Erythroblast (primary cell): ENCODE results near the gene TMOD3.

Experiments
- DNase-seq, 2 experiments: peaks; one replicate each; lab custom pipeline; 2025; lab: John Stamatoyannopoulos, UW
- GATA1 ChIP-seq: IDR thresholded peaks from 2 replicates; pipeline ENCODE4 v1.6.1; 2011; ENCODE audit warnings: low read depth, mild to moderate bottlenecking, control low read depth, low read length, moderate library complexity
- POLR2A ChIP-seq: IDR thresholded peaks from 2 replicates; pipeline ENCODE4 v1.6.1; 2011; ENCODE audit warnings: mild to moderate bottlenecking, low read length

The TMOD3 gene

GRCh38 chr15:51926809-51927208, 97.4 kb downstream of the TMOD3 start:
- no peak for DNase-seq
- TF ChIP-seq GATA1 (no peak), POLR2A (no peak)

GRCh38 chr15:51931016-51931415, 101.6 kb downstream of the TMOD3 start:
- no peak for DNase-seq
- TF ChIP-seq POLR2A (no peak), GATA1 (no peak)

GRCh38 chr15:51931638-51932037, 102.2 kb downstream of the TMOD3 start:
- no peak for TF ChIP-seq GATA1
- no peak for TF ChIP-seq POLR2A
- no peak for DNase-seq

- TF ChIP-seq GATA1 (no peak), POLR2A (no peak)
These were observed 102.7 kb downstream of the TMOD3 start for GRCh38 chr15:51932161-51932560.

GRCh38 chr15:51935466-51936104, 106.1 kb downstream of the TMOD3 start:
- TF ChIP-seq GATA1 (no peak), POLR2A (no peak)
- DNase-seq, result no peak

More at GRCh38 chr15:51932161-51932560, 102.7 kb downstream of the TMOD3 start:
- no peak for DNase-seq

GRCh38 chr15:51936105-51936478, 106.6 kb downstream of the TMOD3 start:
- DNase-seq, result no peak
- TF ChIP-seq POLR2A (no peak), GATA1 (no peak)

- DNase-seq, result no peak
- no peak for TF ChIP-seq POLR2A
- no peak for TF ChIP-seq GATA1
These were observed 108.8 kb downstream of the TMOD3 start for GRCh38 chr15:51938286-51938685.

- TF ChIP-seq GATA1 (no peak), POLR2A (no peak)
- no peak for DNase-seq
These were observed 109.8 kb downstream of the TMOD3 start for GRCh38 chr15:51939216-51939615.

- no peak for DNase-seq
- TF ChIP-seq POLR2A (no peak), GATA1 (no peak)
These were observed 117.7 kb downstream of the TMOD3 start for GRCh38 chr15:51947124-51947523.

- no peak for TF ChIP-seq POLR2A
- no peak for TF ChIP-seq GATA1
- no peak for DNase-seq
These were observed 123.4 kb downstream of the TMOD3 start for GRCh38 chr15:51952805-51953204.

- TF ChIP-seq GATA1 (no peak), POLR2A (no peak)
- no peak for DNase-seq
These were observed 126.1 kb downstream of the TMOD3 start for GRCh38 chr15:51955504-51955903.
